Upper lobe of left lung (tissue), 4 donors: ENCODE data around the gene SLC15A5.

Source experiments
- EP300 ChIP-seq, 4 donors: sonication (generic); formaldehyde crosslinking; IDR thresholded peaks; one replicate each; pipeline ENCODE4 v1.5.1; 2017; ENCODE audit warnings: antibody characterized with exemption in 4 of 4, control low read depth in 2 of 4
- POLR2A ChIP-seq, 4 donors: fragments of 450-650 bp; IDR thresholded peaks; one replicate each; pipeline ENCODE4 v1.5.1; 2016 to 2017; ENCODE audit warnings: antibody characterized with exemption in 4 of 4, mild to moderate bottlenecking in 2 of 4
- POLR2AphosphoS5 ChIP-seq, 2 donors: sonication (generic); formaldehyde crosslinking; IDR thresholded peaks; one replicate each; pipeline ENCODE4 v1.5.1; 2017; ENCODE audit warnings: antibody characterized with exemption in 2 of 2
- TF ChIP-seq, protein P1 (sequence below), 6 experiments: fragments of 450-650 bp in 4 of 6; fragments of 200-600 bp in 2 of 6; sonication (generic) in 2 of 6; IDR thresholded peaks; one replicate each; pipeline ENCODE4 v1.5.1; 2016 to 2019; ENCODE audit warnings: antibody characterized with exemption in 6 of 6

- TF ChIP-seq, protein P1, sequence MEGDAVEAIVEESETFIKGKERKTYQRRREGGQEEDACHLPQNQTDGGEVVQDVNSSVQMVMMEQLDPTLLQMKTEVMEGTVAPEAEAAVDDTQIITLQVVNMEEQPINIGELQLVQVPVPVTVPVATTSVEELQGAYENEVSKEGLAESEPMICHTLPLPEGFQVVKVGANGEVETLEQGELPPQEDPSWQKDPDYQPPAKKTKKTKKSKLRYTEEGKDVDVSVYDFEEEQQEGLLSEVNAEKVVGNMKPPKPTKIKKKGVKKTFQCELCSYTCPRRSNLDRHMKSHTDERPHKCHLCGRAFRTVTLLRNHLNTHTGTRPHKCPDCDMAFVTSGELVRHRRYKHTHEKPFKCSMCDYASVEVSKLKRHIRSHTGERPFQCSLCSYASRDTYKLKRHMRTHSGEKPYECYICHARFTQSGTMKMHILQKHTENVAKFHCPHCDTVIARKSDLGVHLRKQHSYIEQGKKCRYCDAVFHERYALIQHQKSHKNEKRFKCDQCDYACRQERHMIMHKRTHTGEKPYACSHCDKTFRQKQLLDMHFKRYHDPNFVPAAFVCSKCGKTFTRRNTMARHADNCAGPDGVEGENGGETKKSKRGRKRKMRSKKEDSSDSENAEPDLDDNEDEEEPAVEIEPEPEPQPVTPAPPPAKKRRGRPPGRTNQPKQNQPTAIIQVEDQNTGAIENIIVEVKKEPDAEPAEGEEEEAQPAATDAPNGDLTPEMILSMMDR (IDR thresholded peaks at IDR 0.05): no peak
- no peak for TF ChIP-seq POLR2A (IDR thresholded peaks at IDR 0.05)
- TF ChIP-seq POLR2AphosphoS5 (IDR thresholded peaks at IDR 0.05): no peak
- peak in 1 of 4 donors; percentile 86 for TF ChIP-seq EP300 (IDR thresholded peaks at IDR 0.05)
Observed at GRCh38 chr12:16266085-16266484, 11.4 kb downstream of the SLC15A5 start.
